HG03469 (cell line): ENCODE data around the gene LRRC14B.
A peak's percentile ranks its signal among the peaks of the same experiment; 100 is the strongest.

ENCODE experiments used
- ATAC-seq: cut with Tn5 transposase; IDR thresholded peaks from one replicate; pipeline ENCODE4 v1.9.1; 2021; ENCODE audit warnings: mild to moderate bottlenecking, moderate library complexity, moderate number of reproducible peaks; ENCODE audit not compliant: unreplicated experiment

Gene LRRC14B

GRCh38 chr5:173392-174290 lies 17.7 kb upstream of the LRRC14B start:
- ATAC-seq: no peak

GRCh38 chr5:174291-174600 lies 17.0 kb upstream of the LRRC14B start:
- ATAC-seq: no peak

DNA sequence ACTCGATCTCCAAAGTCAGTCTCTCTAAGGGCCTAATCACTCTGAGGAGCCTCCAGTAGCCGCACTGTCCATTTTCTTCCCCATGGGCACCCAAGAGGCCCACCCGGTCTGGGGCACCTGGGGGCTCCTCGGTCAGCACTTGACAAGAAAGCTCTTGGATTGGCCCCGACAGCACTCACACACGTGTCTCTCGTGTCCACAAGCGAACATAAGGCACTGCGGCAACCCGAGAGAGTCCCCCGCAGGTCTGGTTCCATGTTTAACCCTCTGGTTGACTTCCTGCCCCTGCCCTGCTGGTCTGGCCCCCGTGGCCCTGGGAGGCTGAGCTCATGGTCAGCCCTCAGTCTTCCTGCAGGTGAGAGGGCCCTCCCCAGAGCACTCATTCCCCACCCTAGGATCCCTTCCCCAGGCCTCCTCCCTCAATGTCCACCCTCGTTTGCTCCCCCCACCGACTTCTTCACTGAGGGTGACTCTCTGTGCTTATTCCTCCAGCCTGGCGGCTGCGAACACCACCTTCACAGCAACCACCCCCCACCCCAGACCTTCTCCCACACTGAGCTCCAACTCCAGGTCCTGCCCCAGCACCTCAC lies 16.3 kb upstream of the LRRC14B start:
- ATAC-seq: no peak

- ATAC-seq: no peak
Observed at GRCh38 chr5:176296-176823, 14.9 kb upstream of the LRRC14B start.

DNA sequence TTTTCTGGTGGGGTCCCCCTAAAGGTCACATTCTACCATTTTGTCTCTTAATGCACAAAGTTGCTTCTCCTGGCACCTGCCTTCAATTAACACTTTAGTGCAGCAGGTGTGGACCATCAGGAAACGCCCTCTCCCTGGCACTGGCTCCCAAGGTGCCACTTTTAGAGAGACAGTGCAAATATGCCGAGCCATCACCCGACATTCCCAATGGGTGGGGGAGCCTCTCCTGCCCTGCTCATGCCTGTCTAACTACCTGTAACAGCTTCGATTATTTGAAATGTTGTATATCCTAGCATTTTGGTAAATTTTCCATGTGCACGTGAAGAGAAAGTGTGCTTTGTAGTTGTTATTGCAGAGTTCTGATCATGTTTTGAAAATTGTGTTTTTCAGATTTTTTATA lies 13.2 kb upstream of the LRRC14B start:
- no peak for ATAC-seq

DNA sequence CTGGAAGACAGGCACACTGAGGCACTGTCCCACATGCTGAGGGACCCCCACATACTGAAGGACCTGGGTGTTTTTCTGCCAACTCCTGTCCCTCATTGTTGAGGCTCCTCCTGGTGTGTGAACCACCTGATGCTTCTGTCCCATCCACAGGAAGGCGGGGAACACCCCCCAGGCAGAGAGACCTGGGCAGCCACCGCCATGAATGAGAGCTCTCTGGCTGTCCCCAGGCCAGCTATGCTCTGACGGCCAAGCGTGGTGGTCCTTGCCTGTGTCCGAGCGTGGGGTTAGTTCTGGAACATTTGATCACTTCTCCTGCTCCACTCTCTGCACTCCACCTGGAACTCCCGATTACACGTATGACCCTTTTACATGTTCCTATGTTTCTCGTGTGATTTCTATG lies 11.9 kb upstream of the LRRC14B start:
- no peak for ATAC-seq

- no peak for ATAC-seq
Observed at GRCh38 chr5:180286-180918, 10.9 kb upstream of the LRRC14B start.

- no peak for ATAC-seq
Observed at GRCh38 chr5:181160-181559, 10.1 kb upstream of the LRRC14B start.

DNA sequence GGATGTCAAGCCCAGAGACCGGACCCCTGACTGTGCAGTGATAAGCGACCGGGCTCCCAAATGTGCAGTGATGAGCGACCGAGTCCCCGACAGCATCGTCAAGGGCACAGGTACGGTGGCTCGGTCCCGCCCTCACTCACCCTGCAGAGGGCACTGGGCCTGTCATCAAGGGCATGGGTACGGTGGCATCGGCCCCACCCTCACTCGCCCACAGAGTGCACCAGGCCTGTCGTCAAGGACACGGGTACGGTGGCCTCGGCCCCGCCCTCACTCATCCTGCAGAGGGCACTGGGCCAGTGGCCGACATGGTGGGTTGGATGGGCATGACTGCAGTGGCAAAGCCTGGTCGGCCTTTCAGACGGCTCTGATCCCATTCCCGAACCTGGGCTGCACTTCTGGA lies 9.7 kb upstream of the LRRC14B start:
- no peak for ATAC-seq

DNA sequence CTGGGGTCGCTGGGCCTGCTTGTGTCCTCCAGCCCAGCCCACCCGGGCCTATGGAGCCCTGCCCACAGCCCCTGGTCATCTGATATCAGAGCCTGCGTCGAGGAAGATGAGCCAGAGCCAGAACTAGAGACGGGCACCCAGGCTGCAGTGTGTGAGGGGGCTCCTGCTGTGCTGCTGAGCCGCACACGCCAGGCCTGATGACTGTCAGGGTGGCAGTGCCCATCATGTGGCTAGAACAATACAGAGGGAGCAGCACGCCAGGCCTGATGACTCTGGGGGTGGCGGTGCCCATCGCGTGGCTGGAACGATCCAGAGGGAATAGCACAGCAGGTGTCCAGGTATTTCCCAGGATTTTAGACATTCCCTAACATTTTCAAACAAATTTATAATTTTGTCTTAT lies 9.2 kb upstream of the LRRC14B start:
- no peak for ATAC-seq

- no peak for ATAC-seq
Observed at GRCh38 chr5:184471-184870, 6.8 kb upstream of the LRRC14B start.

- ATAC-seq: no peak
Observed at GRCh38 chr5:185095-186070, 5.9 kb upstream of the LRRC14B start.

- ATAC-seq: no peak
Observed at GRCh38 chr5:186091-187041, 4.9 kb upstream of the LRRC14B start.

- no peak for ATAC-seq
Observed at GRCh38 chr5:187042-187431, 4.3 kb upstream of the LRRC14B start.

GRCh38 chr5:187617-188451 lies 3.5 kb upstream of the LRRC14B start:
- ATAC-seq: no peak

DNA sequence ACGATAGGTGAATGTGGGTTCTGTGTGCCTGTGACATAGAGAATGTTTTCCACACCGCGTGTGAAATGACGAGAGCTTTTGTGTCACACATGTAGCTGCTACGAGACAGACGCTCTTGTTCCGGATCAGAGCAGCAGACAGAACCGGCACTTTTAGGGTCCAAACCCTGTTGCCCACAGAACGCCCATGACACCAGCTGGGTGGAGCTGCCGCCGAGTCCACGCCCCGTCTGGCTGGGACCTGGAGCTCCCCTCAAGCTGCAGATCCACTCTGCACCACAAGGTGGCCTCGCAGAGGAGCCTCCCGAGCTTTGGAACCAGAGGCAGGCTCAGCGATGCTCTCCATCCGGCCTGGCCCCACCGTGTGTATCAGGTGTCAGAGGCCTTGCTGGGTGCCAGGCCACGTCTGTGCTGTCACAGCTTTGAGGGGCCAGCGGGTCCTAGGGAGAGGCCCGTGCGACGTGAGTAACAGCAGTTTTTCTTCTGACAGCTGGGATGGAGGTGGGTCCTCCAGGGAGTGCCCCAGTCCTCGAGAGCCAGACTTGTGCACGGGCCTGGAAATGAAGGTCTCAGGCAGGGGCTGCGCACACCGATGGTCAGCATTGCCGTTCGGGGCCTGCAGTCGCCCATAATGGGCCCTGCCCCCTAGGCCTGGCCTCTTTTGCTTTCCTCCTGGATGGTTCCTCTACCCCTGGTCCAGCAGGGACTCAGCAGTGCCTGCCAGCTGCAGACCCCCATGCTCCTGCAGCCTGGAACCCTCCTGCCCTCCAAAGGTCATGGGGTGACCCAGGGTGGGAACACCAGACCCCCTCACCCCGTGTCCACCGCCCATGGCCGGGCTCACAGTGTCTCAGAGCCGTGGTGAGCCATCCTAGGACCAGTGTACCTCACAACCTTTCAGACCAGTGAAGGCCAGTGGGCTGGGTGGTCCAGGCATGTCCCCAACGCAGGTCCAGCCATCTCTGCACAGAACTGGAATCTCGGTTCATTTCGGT lies 2.5 kb upstream of the LRRC14B start:
- ATAC-seq: peak; percentile 86

DNA sequence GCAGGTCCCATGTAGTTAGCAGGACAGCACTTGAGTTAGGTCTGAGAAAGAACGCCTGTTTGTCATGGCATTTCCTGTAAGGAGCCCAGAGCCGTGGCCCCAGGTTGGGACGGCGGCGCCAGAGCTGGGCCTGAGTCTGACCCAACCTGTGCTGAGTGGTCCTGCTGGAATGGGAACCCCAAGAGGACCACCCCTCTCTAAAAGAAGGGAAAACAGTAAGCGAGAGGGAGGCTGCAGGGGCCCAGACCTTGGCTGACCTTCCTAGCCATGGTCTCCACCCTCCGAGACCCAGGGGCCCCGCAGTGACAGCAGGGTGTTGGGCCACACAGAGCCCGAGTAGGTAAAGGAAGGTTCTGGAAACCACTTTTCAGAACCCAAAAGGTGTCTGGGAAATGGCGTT lies 1.8 kb upstream of the LRRC14B start:
- ATAC-seq: no peak

DNA sequence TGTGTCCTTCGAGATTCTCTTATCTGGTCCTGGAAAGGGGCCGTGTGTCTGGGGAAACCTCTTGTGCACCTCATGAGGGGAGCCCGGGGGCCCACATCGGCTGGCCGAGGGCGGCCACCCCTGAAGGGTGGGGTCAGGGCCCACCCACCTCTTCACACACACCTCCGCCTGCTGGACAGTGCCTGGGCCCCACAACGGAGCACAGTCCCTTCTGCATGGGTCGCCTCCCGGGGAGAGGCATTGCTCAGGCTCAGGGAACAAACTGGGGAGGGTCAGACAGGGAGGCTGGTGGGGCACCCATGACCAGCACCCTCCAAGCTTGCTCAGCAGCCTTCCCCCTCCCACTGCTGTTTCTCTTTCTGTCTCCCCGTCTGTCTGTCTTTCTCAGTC lies 1.3 kb upstream of the LRRC14B start:
- no peak for ATAC-seq
